Mesendoderm (in vitro differentiated cells): Measurements from ENCODE around the gene DPH3.

ENCODE experiments used
- DNase-seq: peaks from one replicate; pipeline ENCODE4 v3.0.0; 2013
- H2AK5ac ChIP-seq: 2 replicates; pipeline ENCODE4 v1.6.1; 2013; ENCODE audit warnings: low read length, inconsistent platforms
- H2BK120ac ChIP-seq: 2 replicates; pipeline ENCODE4 v1.6.1; 2013; ENCODE audit warnings: low read depth, mild to moderate bottlenecking, low read length, moderate library complexity, mixed read lengths
- H2BK15ac ChIP-seq: replicated peaks from 2 replicates; pipeline ENCODE4 v1.6.1; 2013; ENCODE audit warnings: low read depth, mild to moderate bottlenecking, moderate library complexity
- H2BK5ac ChIP-seq: 2 replicates; pipeline ENCODE4 v1.6.1; 2013; ENCODE audit warnings: low read length, inconsistent platforms
- H3K18ac ChIP-seq: 2 replicates; pipeline ENCODE4 v1.6.1; 2013; ENCODE audit warnings: mild to moderate bottlenecking, low read length, mixed read lengths
- H3K23ac ChIP-seq: one replicate; pipeline ENCODE4 v1.6.1; 2013; ENCODE audit warnings: low read length
- H3K27ac ChIP-seq: 2 replicates; pipeline ENCODE4 v1.5.1; 2013; ENCODE audit warnings: low read depth, mild to moderate bottlenecking, inconsistent platforms, low read length, moderate library complexity
- H3K27me3 ChIP-seq: 2 replicates; pipeline ENCODE4 v1.6.1; 2013; ENCODE audit warnings: low read length, control low read depth, mild to moderate bottlenecking, inconsistent platforms; ENCODE audit not compliant: insufficient read depth, poor library complexity
- H3K36me3 ChIP-seq: 2 replicates; pipeline ENCODE4 v1.6.1; 2013; ENCODE audit warnings: low read length, inconsistent platforms; ENCODE audit not compliant: control insufficient read depth, insufficient read depth
- H3K4ac ChIP-seq: one replicate; pipeline ENCODE4 v1.6.1; 2013; ENCODE audit warnings: low read depth, mild to moderate bottlenecking, low read length, moderate library complexity
- H3K4me1 ChIP-seq: 2 replicates; pipeline ENCODE4 v1.6.1; 2013; ENCODE audit warnings: low read depth, low read length, inconsistent platforms; ENCODE audit not compliant: control insufficient read depth
- H3K4me2 ChIP-seq: 2 replicates; pipeline ENCODE4 v1.6.1; 2013; ENCODE audit warnings: low read length
- H3K4me3 ChIP-seq: 2 replicates; pipeline ENCODE4 v1.5.1; 2013; ENCODE audit warnings: mild to moderate bottlenecking, low read length
- H3K56ac ChIP-seq: one replicate; pipeline ENCODE4 v1.6.1; 2013; ENCODE audit warnings: low read length
- H3K79me1 ChIP-seq: 2 replicates; pipeline ENCODE4 v1.6.1; 2013; ENCODE audit warnings: low read length, inconsistent platforms
- H3K79me2 ChIP-seq: 2 replicates; pipeline ENCODE4 v1.6.1; 2013; ENCODE audit warnings: mild to moderate bottlenecking, low read length; ENCODE audit not compliant: control insufficient read depth, insufficient read depth
- H3K9ac ChIP-seq: 2 replicates; pipeline ENCODE4 v1.6.1; 2013; ENCODE audit warnings: low read length, inconsistent platforms
- H4K5ac ChIP-seq: one replicate; pipeline ENCODE4 v1.6.1; 2013; ENCODE audit warnings: low read length
- H4K8ac ChIP-seq: one replicate; pipeline ENCODE4 v1.6.1; 2013; ENCODE audit warnings: low read depth, mild to moderate bottlenecking, control low read depth, low read length, moderate library complexity
- WGBS: extraction: QIAGEN DNeasy Blood & Tissue Kit; methylation state at CpG from one replicate; pipeline ENCODE4 v1.1.7; 2013; ENCODE audit warnings: low lambda C conversion rate, missing lambda C conversion rate; ENCODE audit not compliant: insufficient coverage; ENCODE audit errors: extremely low coverage; 5-methylcytosine and 5-hydroxymethylcytosine counted together

The DPH3 gene

GRCh38 chr3:16211176-16211904 lies 53.4 kb downstream of the DPH3 start:
- no peak overlapping the region for H2BK15ac ChIP-seq
- no peak overlapping the region for H3K4me3 ChIP-seq
- H3K9ac ChIP-seq, result no peak overlapping the region
- H3K18ac ChIP-seq, result no peak overlapping the region
- no peak overlapping the region for H3K27ac ChIP-seq
- no peaks in the 10 kb centered on the region for H3K79me1 ChIP-seq
- H3K36me3 ChIP-seq, result no peaks in the 10 kb centered on the region
- H3K4me2 ChIP-seq, result no peak overlapping the region
- no peak overlapping the region for H3K56ac ChIP-seq
- no peak overlapping the region for H4K5ac ChIP-seq
- WGBS, result no CpG with 5 or more reads among the region's 9 CpGs
- no peak overlapping the region for H2BK5ac ChIP-seq
- H2AK5ac ChIP-seq, result no peak overlapping the region
- H3K4me1 ChIP-seq, result no peaks in the 10 kb centered on the region
- H3K27me3 ChIP-seq, result no peaks in the 10 kb centered on the region
- no peak for DNase-seq
- no peak overlapping the region for H3K23ac ChIP-seq
- no peaks in the 10 kb centered on the region for H3K79me2 ChIP-seq
- no peak overlapping the region for H4K8ac ChIP-seq
- no peak overlapping the region for H2BK120ac ChIP-seq
- H3K4ac ChIP-seq, result no peak overlapping the region
